Retina (tissue), 1 donor: ENCODE data around the gene HOMER1.

Source experiments
- DNase-seq: peaks from one replicate; pipeline ENCODE4 v3.0.0-alpha.2; 2016

Gene HOMER1

GRCh38 chr5:79513704-79514390 is at the start of gene HOMER1:
TSS of gene HOMER1 (minus strand) at chr5:79514134. CDS start at chr5:79512774, 1,360 bp downstream.
- peak; percentile 92 for DNase-seq

- DNase-seq: no peak
These were observed 49.3 kb upstream of the HOMER1 start for GRCh38 chr5:79563247-79563590.

- peak; percentile 6 for DNase-seq
These were observed 48.7 kb upstream of the HOMER1 start for GRCh38 chr5:79562351-79563246.

GRCh38 chr5:79561525-79561893 is 47.6 kb upstream of the HOMER1 start:
- no peak for DNase-seq

GRCh38 chr5:79560771-79561524 is 47.0 kb upstream of the HOMER1 start:
- DNase-seq: no peak

GRCh38 chr5:79555418-79555817 is 41.5 kb upstream of the HOMER1 start:
- no peak for DNase-seq

- DNase-seq: no peak
These were observed 39.0 kb upstream of the HOMER1 start for GRCh38 chr5:79552984-79553383.

GRCh38 chr5:79547982-79548381 is 34.0 kb upstream of the HOMER1 start:
- no peak for DNase-seq

- DNase-seq: no peak
These were observed 33.5 kb upstream of the HOMER1 start for GRCh38 chr5:79547429-79547822.

GRCh38 chr5:79546782-79547428 is 33.0 kb upstream of the HOMER1 start:
- no peak for DNase-seq

GRCh38 chr5:79544131-79544530 is 30.2 kb upstream of the HOMER1 start:
- no peak for DNase-seq

GRCh38 chr5:79540939-79541338 is 27.0 kb upstream of the HOMER1 start:
- DNase-seq: no peak

- no peak for DNase-seq
These were observed 22.4 kb upstream of the HOMER1 start for GRCh38 chr5:79536193-79536906.

- DNase-seq: no peak
These were observed 21.7 kb upstream of the HOMER1 start for GRCh38 chr5:79535477-79536192.

- no peak for DNase-seq
These were observed 15.2 kb upstream of the HOMER1 start for GRCh38 chr5:79529110-79529509.

GRCh38 chr5:79527431-79527830 is 13.5 kb upstream of the HOMER1 start:
- DNase-seq: no peak

GRCh38 chr5:79526928-79527327 is 13.0 kb upstream of the HOMER1 start:
- no peak for DNase-seq

GRCh38 chr5:79526493-79526892 is 12.6 kb upstream of the HOMER1 start:
- no peak for DNase-seq

GRCh38 chr5:79521156-79521555 is 7.2 kb upstream of the HOMER1 start:
- DNase-seq: no peak

- DNase-seq: no peak
These were observed 4.8 kb upstream of the HOMER1 start for GRCh38 chr5:79518718-79519117.

GRCh38 chr5:79517601-79518000 is 3.7 kb upstream of the HOMER1 start:
- DNase-seq: no peak

- DNase-seq: no peak
These were observed 3.1 kb upstream of the HOMER1 start for GRCh38 chr5:79516986-79517385.
